Caco-2 (cell line): ENCODE data around the gene DENND2C. TPM values are rescaled to one million over a fixed set of nuclear protein-coding genes. Genes with fewer than 3 reads are reported as not detected.

Experiments used
- BruUV-seq: library from RNA; stranded (reverse); fragments of 400-500 nt; replicated peaks from 2 replicates; lab custom pipeline; 2021; lab: Mats Ljungman, UMichigan
- CTCF ChIA-PET: fragments of 300-600 bp; sonication (Branson Sonifier 250); formaldehyde crosslinking; loops from one replicate; lab custom pipeline; 2022; ENCODE audit warnings: antibody characterized with exemption; lab: Charles Lee
- POLR2A ChIA-PET: fragments of 300-600 bp; sonication (Branson Sonifier 250); formaldehyde crosslinking; loops from one replicate; lab custom pipeline; 2022; ENCODE audit warnings: antibody characterized with exemption; lab: Charles Lee
- DNase-seq, 2 experiments: peaks; one replicate each; pipeline versions ENCODE4 v3.0.0 to v3.0.0-alpha.2; 2020 to 2022
- H3K27me3 ChIP-seq: replicated peaks from 2 replicates; pipeline ENCODE4 v1.6.0; 2011; ENCODE audit warnings: low read length; ENCODE audit not compliant: control insufficient read depth, insufficient read depth
- H3K36me3 ChIP-seq: 2 replicates; pipeline ENCODE4 v1.5.1; 2011; ENCODE audit warnings: low read length; ENCODE audit not compliant: control insufficient read depth, insufficient read depth
- H3K4me1 ChIP-seq: fragments of 250-450 bp; sonication (Bioruptor Pico); 2 replicates; pipeline ENCODE4 v1.5.1; 2020; ENCODE audit warnings: mild to moderate bottlenecking
- H3K4me3 ChIP-seq: 2 replicates; pipeline ENCODE4 v1.5.1; 2011; ENCODE audit warnings: low read depth, mild to moderate bottlenecking, control low read depth, low read length
- H3K9me3 ChIP-seq: fragments of 250-450 bp; sonication (Bioruptor Pico); 2 replicates; pipeline ENCODE4 v1.5.1; 2020; ENCODE audit warnings: mild to moderate bottlenecking, moderate library complexity
- H3K27ac Mint-ChIP-seq: one replicate; pipeline ENCODE4 v1.8.0; 2022; ENCODE audit warnings: mixed read lengths; ENCODE audit not compliant: unreplicated experiment
- H3K27me3 Mint-ChIP-seq: one replicate; pipeline ENCODE4 v1.8.0; 2022; ENCODE audit warnings: mixed read lengths; ENCODE audit not compliant: insufficient read depth, unreplicated experiment
- H3K36me3 Mint-ChIP-seq: one replicate; pipeline ENCODE4 v1.8.0; 2022; ENCODE audit warnings: mild to moderate bottlenecking, mixed read lengths; ENCODE audit not compliant: insufficient read depth, unreplicated experiment
- H3K4me1 Mint-ChIP-seq: one replicate; pipeline ENCODE4 v1.8.0; 2022; ENCODE audit warnings: low read depth, mixed read lengths; ENCODE audit not compliant: unreplicated experiment
- H3K4me3 Mint-ChIP-seq: one replicate; pipeline ENCODE4 v1.8.0; 2022; ENCODE audit warnings: mild to moderate bottlenecking, moderate library complexity, mixed read lengths; ENCODE audit not compliant: unreplicated experiment
- H3K9me3 Mint-ChIP-seq: one replicate; pipeline ENCODE4 v1.8.0; 2022; ENCODE audit warnings: mixed read lengths; ENCODE audit not compliant: unreplicated experiment
- CTCF ChIP-seq, 2 experiments: fragments of 200-600 bp in 1 of 2; IDR thresholded peaks; 1 replicate in 1 of 2; 2 replicates in 1 of 2; pipeline versions ENCODE4 v1.5.1 to v1.8.0; 2011 to 2022; ENCODE audit warnings: antibody characterized with exemption in 1 of 2, control low read depth in 1 of 2, inconsistent platforms in 1 of 2, low read depth in 1 of 2, low read length in 1 of 2, mild to moderate bottlenecking in 1 of 2, moderate library complexity in 1 of 2; ENCODE audit not compliant: insufficient read depth in 1 of 2, severe bottlenecking in 1 of 2, unreplicated experiment in 1 of 2
- intact Hi-C: fragments of 100-400 bp; cut with micrococcal nuclease; formaldehyde crosslinking; loops from one replicate; pipeline ENCODE4 v1.10.0; 2022; ENCODE audit not compliant: unreplicated experiment
- total RNA-seq: library from RNA; stranded (reverse); gene quantifications from 2 replicates; pipeline ENCODE4 v1.2.3, GENCODE V29; 2022

Gene DENND2C
- total RNA-seq, 1 experiment from 2014 or later = 1.1 TPM

- no peak overlapping the region for H3K27ac Mint-ChIP-seq
- CTCF ChIA-PET = no interaction called here
- no peak for TF ChIP-seq CTCF (IDR thresholded peaks at IDR 0.05; ENCODE audit: insufficient read depth in 1 of 2, low read depth in 1 of 2, low read length in 1 of 2, severe bottlenecking in 1 of 2, unreplicated experiment in 1 of 2)
Measured at GRCh38 chr1:114641377-114641776, 28.5 kb downstream of the DENND2C start.

DNA sequence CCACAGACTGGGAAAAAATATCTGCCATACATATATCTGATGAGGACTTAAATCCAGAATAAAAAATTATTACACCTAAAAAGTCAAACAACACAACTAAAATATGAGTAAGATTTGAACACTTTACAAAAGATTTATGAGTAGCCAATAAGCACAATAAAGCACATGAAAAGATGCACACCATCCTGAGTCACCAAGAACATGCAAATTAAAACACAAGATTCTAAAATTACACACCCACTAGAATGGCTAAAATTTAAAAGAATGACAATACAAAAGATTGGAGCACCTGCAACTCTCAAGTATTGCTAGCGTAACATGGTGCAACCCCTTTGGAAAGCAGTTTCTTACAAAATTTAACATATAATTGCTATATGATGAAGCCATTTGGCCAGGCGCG is 30.9 kb downstream of the DENND2C start:
- no peaks in the 10 kb centered on the region for H3K36me3 Mint-ChIP-seq
- DNase-seq = no peak
- H3K4me1 Mint-ChIP-seq = no peaks in the 10 kb centered on the region
- no peaks in the 10 kb centered on the region for H3K9me3 ChIP-seq
- intact Hi-C loops = no loop called here
- no peaks in the 10 kb centered on the region for H3K4me1 ChIP-seq
- no peaks in the 10 kb centered on the region for H3K36me3 ChIP-seq
- no peak overlapping the region for H3K4me3 ChIP-seq
- ChIA-PET CTCF (no interaction called here), POLR2A (no interaction called here)
- BruUV-seq = no TSS peak
- no peak for TF ChIP-seq CTCF (IDR thresholded peaks at IDR 0.05; ENCODE audit: insufficient read depth in 1 of 2, low read depth in 1 of 2, low read length in 1 of 2, severe bottlenecking in 1 of 2, unreplicated experiment in 1 of 2)
- H3K27me3 ChIP-seq = no peaks in the 10 kb centered on the region
- H3K9me3 Mint-ChIP-seq = no peaks in the 10 kb centered on the region
- no peak overlapping the region for H3K4me3 Mint-ChIP-seq
- H3K27me3 Mint-ChIP-seq = no peaks in the 10 kb centered on the region
- no peak overlapping the region for H3K27ac Mint-ChIP-seq

More at GRCh38 chr1:114641377-114641776, 28.5 kb downstream of the DENND2C start:
- no TSS peak for BruUV-seq
- Histone ChIP-seq H3K36me3 (no peaks in the 10 kb centered on the region), H3K4me3 (no peak overlapping the region), H3K4me1 (no peaks in the 10 kb centered on the region), H3K9me3 (no peaks in the 10 kb centered on the region), H3K27me3 (no peaks in the 10 kb centered on the region)
- no peaks in the 10 kb centered on the region for H3K36me3 Mint-ChIP-seq
- no peaks in the 10 kb centered on the region for H3K27me3 Mint-ChIP-seq
- DNase-seq = no peak
- POLR2A ChIA-PET = no interaction called here
- no peaks in the 10 kb centered on the region for H3K4me1 Mint-ChIP-seq
- H3K4me3 Mint-ChIP-seq = no peak overlapping the region
- no peaks in the 10 kb centered on the region for H3K9me3 Mint-ChIP-seq
- intact Hi-C loops = no loop called here

DNA sequence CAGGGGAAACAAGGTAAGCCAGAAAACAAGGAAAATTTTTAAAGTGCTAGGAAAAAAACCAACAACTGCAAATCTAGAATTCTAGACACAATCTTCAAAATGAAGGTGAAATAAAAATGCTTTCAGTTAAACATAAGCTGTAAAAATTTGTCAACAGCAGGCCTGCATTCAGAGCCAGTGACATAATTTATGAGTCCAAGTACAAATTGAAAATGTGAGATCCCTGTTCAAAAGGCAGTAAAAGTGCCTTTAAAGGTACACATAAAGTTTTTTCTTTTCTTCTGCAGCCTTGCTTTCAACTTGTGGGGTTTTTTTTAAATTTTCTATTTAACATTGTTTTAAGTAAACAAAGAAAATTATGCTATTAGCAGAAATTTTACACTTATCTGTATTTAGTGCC is 37.4 kb downstream of the DENND2C start:
- Mint-ChIP-seq H3K4me3 (no peak overlapping the region), H3K36me3 (no peaks in the 10 kb centered on the region), H3K9me3 (no peaks in the 10 kb centered on the region), H3K27ac (no peak overlapping the region), H3K27me3 (no peaks in the 10 kb centered on the region), H3K4me1 (no peaks in the 10 kb centered on the region)
- CTCF ChIA-PET = no interaction called here
- DNase-seq = no peak
- POLR2A ChIA-PET = no interaction called here
- Histone ChIP-seq H3K9me3 (no peaks in the 10 kb centered on the region), H3K36me3 (no peaks in the 10 kb centered on the region), H3K4me1 (no peaks in the 10 kb centered on the region), H3K4me3 (no peak overlapping the region), H3K27me3 (no peaks in the 10 kb centered on the region)
- intact Hi-C loops = no loop called here
- BruUV-seq = no TSS peak
- TF ChIP-seq CTCF (IDR thresholded peaks at IDR 0.05; ENCODE audit: insufficient read depth in 1 of 2, low read depth in 1 of 2, low read length in 1 of 2, severe bottlenecking in 1 of 2, unreplicated experiment in 1 of 2) = no peak
